SK-N-SH (cell line): ENCODE measurements around the gene HSPD1. TPM values are rescaled to one million over a fixed set of nuclear protein-coding genes. Genes with fewer than 3 reads are reported as not detected.

Source experiments
- CTCF ChIA-PET: fragments of 300-600, 350-600 bp; formaldehyde crosslinking; extraction: SDS; loops from one replicate; lab custom pipeline; 2021; lab: Yijun Ruan, JAX
- POLR2A ChIA-PET: fragments of 350-600 bp; sonication (Branson Sonifier 250); formaldehyde crosslinking; extraction: SDS; loops from one replicate; lab custom pipeline; 2020; ENCODE audit warnings: antibody characterized with exemption, inconsistent platforms; lab: Yijun Ruan, JAX
- DNase-seq: peaks from one replicate; pipeline ENCODE4 v3.0.0; 2012
- H2AFZ ChIP-seq: fragments of 200-600 bp; sonication (generic); 2 replicates; pipeline ENCODE4 v1.8.1; 2016; ENCODE audit warnings: antibody characterized with exemption, mild to moderate bottlenecking, low read depth
- H3F3A ChIP-seq: fragments of 200-600 bp; sonication (generic); replicated peaks from 2 replicates; pipeline ENCODE3; 2016; ENCODE audit warnings: antibody characterized with exemption, mild to moderate bottlenecking; ENCODE audit not compliant: insufficient read depth
- H3K27ac ChIP-seq, 2 experiments: fragments of 200-500 bp in 1 of 2; fragments of 200-600 bp in 1 of 2; sonication (Bioruptor generic) in 1 of 2; sonication (generic), shearing (Covaris generic) in 1 of 2; 2 replicates each; pipeline versions ENCODE4 v1.5.1 to v1.6.1; 2014 to 2016; ENCODE audit warnings: low read depth in 2 of 2, inconsistent platforms in 1 of 2, low read length in 1 of 2, mild to moderate bottlenecking in 1 of 2, mixed read lengths in 1 of 2
- H3K27me3 ChIP-seq: fragments of 200-600 bp; sonication (generic), shearing (Covaris generic); 2 replicates; pipeline ENCODE4 v1.6.1; 2016; ENCODE audit warnings: mixed run types; ENCODE audit not compliant: insufficient read depth
- H3K36me3 ChIP-seq, 2 experiments: fragments of 200-500 bp in 1 of 2; fragments of 200-600 bp in 1 of 2; sonication (Bioruptor generic) in 1 of 2; sonication (generic) in 1 of 2; replicated peaks in 1 of 2; 2 replicates each; pipeline versions ENCODE3 to v1.5.1; 2014 to 2016; ENCODE audit warnings: low read length in 1 of 2, mild to moderate bottlenecking in 1 of 2; ENCODE audit not compliant: insufficient read depth in 2 of 2, control insufficient read depth in 1 of 2
- H3K4me1 ChIP-seq, 2 experiments: fragments of 200-500 bp in 1 of 2; fragments of 200-600 bp in 1 of 2; sonication (Bioruptor generic) in 1 of 2; sonication (generic), shearing (Covaris generic) in 1 of 2; 2 replicates each; pipeline versions ENCODE4 v1.5.1 to v1.6.1; 2014 to 2016; ENCODE audit warnings: low read depth in 1 of 2, low read length in 1 of 2, mixed run types in 1 of 2; ENCODE audit not compliant: insufficient read depth in 2 of 2, control insufficient read depth in 1 of 2
- H3K4me2 ChIP-seq: fragments of 200-600 bp; sonication (generic), shearing (Covaris generic); 2 replicates; pipeline ENCODE4 v1.6.1; 2017; ENCODE audit warnings: mixed run types
- H3K4me3 ChIP-seq, 2 experiments: fragments of 200-500 bp in 1 of 2; fragments of 200-600 bp in 1 of 2; sonication (Bioruptor generic) in 1 of 2; sonication (generic), shearing (Covaris generic) in 1 of 2; 2 replicates each; pipeline versions ENCODE4 v1.5.1 to v1.8.1; 2014 to 2016; ENCODE audit warnings: low read depth in 2 of 2, inconsistent platforms in 1 of 2, low read length in 1 of 2, mild to moderate bottlenecking in 1 of 2, mixed read lengths in 1 of 2, moderate library complexity in 1 of 2
- H3K79me2 ChIP-seq: fragments of 200-600 bp; sonication (generic); 2 replicates; pipeline ENCODE4 v1.8.1; 2017; ENCODE audit warnings: mild to moderate bottlenecking; ENCODE audit not compliant: insufficient read depth
- H3K9ac ChIP-seq: fragments of 200-600 bp; sonication (generic); 2 replicates; pipeline ENCODE4 v1.6.1; 2017; ENCODE audit warnings: mixed run types
- H3K9me2 ChIP-seq: fragments of 200-600 bp; sonication (generic); 2 replicates; pipeline ENCODE4 v1.6.1; 2017; ENCODE audit warnings: mixed run types
- H3K9me3 ChIP-seq: fragments of 200-600 bp; sonication (generic); 2 replicates; pipeline ENCODE4 v1.6.1; 2017; ENCODE audit warnings: mixed run types, mild to moderate bottlenecking, moderate library complexity
- H4K20me1 ChIP-seq: fragments of 200-600 bp; sonication (generic); 2 replicates; pipeline ENCODE4 v1.6.1; 2017; ENCODE audit warnings: mild to moderate bottlenecking, mixed run types; ENCODE audit not compliant: insufficient read depth
- CHD2 ChIP-seq: fragments of 150-350 bp; IDR thresholded peaks from 2 replicates; pipeline ENCODE4 v1.6.1; 2018; ENCODE audit warnings: low read length; ENCODE audit not compliant: partially characterized antibody
- ELF1 ChIP-seq: IDR thresholded peaks from 2 replicates; pipeline ENCODE4 v1.4.0; 2012
- EP300 ChIP-seq, 2 experiments: IDR thresholded peaks; 2 replicates each; pipeline versions ENCODE4 v1.4.0 to v1.6.1; 2012; ENCODE audit warnings: borderline replicate concordance in 1 of 2, low read depth in 1 of 2, low read length in 1 of 2
- EZH2phosphoT487 ChIP-seq: fragments of 200-600 bp; sonication (generic); IDR thresholded peaks from 2 replicates; pipeline ENCODE4 v1.6.1; 2017; ENCODE audit warnings: low read depth, mixed run types, mild to moderate bottlenecking, antibody characterized with exemption, moderate library complexity, borderline replicate concordance
- FOSL2 ChIP-seq: IDR thresholded peaks from 2 replicates; pipeline ENCODE4 v1.4.0; 2012; ENCODE audit warnings: low read depth, mild to moderate bottlenecking, moderate library complexity, borderline replicate concordance
- FOXJ3 ChIP-seq: sonication (generic); formaldehyde crosslinking; IDR thresholded peaks from 2 replicates; pipeline ENCODE4 v1.5.1; 2020; ENCODE audit warnings: mild to moderate bottlenecking, missing genetic modification reagents
- FOXM1 ChIP-seq: IDR thresholded peaks from 2 replicates; pipeline ENCODE4 v1.4.0; 2012; ENCODE audit warnings: low read depth, mild to moderate bottlenecking
- GABPA ChIP-seq: IDR thresholded peaks from 2 replicates; pipeline ENCODE4 v1.4.0; 2012; ENCODE audit warnings: low read depth, mild to moderate bottlenecking
- GATA2 ChIP-seq: sonication (generic); formaldehyde crosslinking; IDR thresholded peaks from 2 replicates; pipeline ENCODE4 v1.5.0; 2020; ENCODE audit warnings: mild to moderate bottlenecking, missing genetic modification reagents
- JUND ChIP-seq: IDR thresholded peaks from 2 replicates; pipeline ENCODE4 v1.4.0; 2012
- MEF2A ChIP-seq: IDR thresholded peaks from 2 replicates; pipeline ENCODE4 v1.4.0; 2012; ENCODE audit warnings: low read depth, borderline replicate concordance
- MXI1 ChIP-seq: IDR thresholded peaks from 2 replicates; pipeline ENCODE4 v1.6.1; 2012; ENCODE audit warnings: mild to moderate bottlenecking, low read depth, low read length, improper control_type of control experiment
- NRF1 ChIP-seq: IDR thresholded peaks from 2 replicates; pipeline ENCODE4 v1.6.1; 2012; ENCODE audit warnings: low read depth, mild to moderate bottlenecking, low read length
- POLR2AphosphoS5 ChIP-seq: IDR thresholded peaks from 2 replicates; pipeline ENCODE4 v1.6.1; 2012; ENCODE audit warnings: low read depth, low read length
- RAD21 ChIP-seq: IDR thresholded peaks from 2 replicates; pipeline ENCODE4 v1.6.1; 2012; ENCODE audit warnings: mild to moderate bottlenecking, low read length
- RCOR1 ChIP-seq: fragments of 150-350 bp; IDR thresholded peaks from 2 replicates; pipeline ENCODE4 v1.6.1; 2017; ENCODE audit warnings: antibody characterized with exemption, low read length
- RFX5 ChIP-seq: IDR thresholded peaks from 2 replicates; pipeline ENCODE4 v1.6.1; 2012; ENCODE audit warnings: mild to moderate bottlenecking, improper control_type of control experiment, low read length
- RXRA ChIP-seq: IDR thresholded peaks from 2 replicates; pipeline ENCODE4 v1.4.0; 2012; ENCODE audit warnings: low read depth, mild to moderate bottlenecking, borderline replicate concordance
- SIN3A ChIP-seq: IDR thresholded peaks from 2 replicates; pipeline ENCODE4 v1.6.1; 2012; ENCODE audit warnings: low read depth, mild to moderate bottlenecking, low read length, moderate library complexity, borderline replicate concordance
- TAF1 ChIP-seq: IDR thresholded peaks from 2 replicates; pipeline ENCODE4 v1.6.1; 2012; ENCODE audit warnings: low read depth, mild to moderate bottlenecking, low read length, moderate library complexity, borderline replicate concordance
- TCF12 ChIP-seq: IDR thresholded peaks from 2 replicates; pipeline ENCODE4 v1.4.0; 2012
- TEAD4 ChIP-seq: IDR thresholded peaks from 2 replicates; pipeline ENCODE4 v1.4.0; 2012; ENCODE audit warnings: mild to moderate bottlenecking, borderline replicate concordance; ENCODE audit not compliant: insufficient read depth
- WGBS: methylation state at CpG from one replicate; pipeline ENCODE4 v1.1.6; 2017; ENCODE audit warnings: low lambda C conversion rate; 5-methylcytosine and 5-hydroxymethylcytosine counted together
- polyA plus RNA-seq, 3 experiments: library from polyadenylated mRNA; depleted of rRNA; stranded (reverse); fragments of >200 nt; gene quantifications; 2 replicates each; pipeline ENCODE4 v1.2.3, GENCODE V29; 2012
- TF ChIP-seq, protein P1 (sequence below): IDR thresholded peaks from 2 replicates; pipeline ENCODE4 v1.4.0; 2012; ENCODE audit warnings: low read depth, borderline replicate concordance
- TF ChIP-seq, protein P2 (sequence below): IDR thresholded peaks from 2 replicates; pipeline ENCODE4 v1.4.0; 2012; ENCODE audit warnings: low read depth
- TF ChIP-seq, protein P3 (sequence below): fragments of 150-350 bp; IDR thresholded peaks from 2 replicates; pipeline ENCODE4 v1.6.1; 2016; ENCODE audit warnings: mild to moderate bottlenecking, low read depth, low read length
- TF ChIP-seq, protein P4 (sequence below): fragments of 150-350 bp; IDR thresholded peaks from 2 replicates; pipeline ENCODE4 v1.6.1; 2017; ENCODE audit warnings: antibody characterized with exemption, low read length, low read depth, borderline replicate concordance
- TF ChIP-seq, protein P5 (sequence below): IDR thresholded peaks from 2 replicates; pipeline ENCODE4; 2012

Gene HSPD1
- polyA plus RNA-seq, 1 of the 3 experiments (the other 2 are of a cell fraction) = 212 TPM

DNA sequence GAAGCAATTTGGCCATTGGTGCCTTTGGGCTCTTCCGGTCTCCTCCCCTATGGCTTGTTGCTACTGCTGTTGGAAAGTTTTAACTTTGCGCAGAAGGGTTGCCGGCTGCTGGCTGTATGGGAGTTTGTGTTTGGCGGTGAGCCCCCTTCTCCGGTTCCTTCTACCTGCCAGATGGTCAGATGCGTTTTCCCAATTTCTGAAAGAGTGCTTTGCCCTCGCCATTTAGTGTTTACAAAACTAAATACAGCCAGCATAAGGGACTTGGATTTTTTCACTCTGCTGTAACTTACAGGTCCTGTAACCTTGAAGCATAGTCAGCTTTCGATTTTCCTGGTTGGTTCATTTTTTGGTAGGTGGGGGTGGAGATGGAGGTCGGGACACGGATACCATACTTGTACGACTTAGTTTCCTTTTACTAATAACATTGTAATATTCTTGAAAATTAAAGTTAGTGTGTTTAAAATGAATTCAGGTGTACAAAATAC, 45.7 kb downstream of the HSPD1 start:
- Histone ChIP-seq H3K9me3 (no peaks in the 10 kb centered on the region), H3K9me2 (no peaks in the 10 kb centered on the region), H3K4me2 (peak overlapping the region; percentile 69), H3K9ac (peak overlapping the region; percentile 100), H3K27me3 (no peaks in the 10 kb centered on the region), H3K4me1 (no peaks in the 10 kb centered on the region; a peak in 2 of 4 replicates), H4K20me1 (peaks cover 47% of the 10 kb centered on the region), H3K4me3 (peak overlapping the region; percentile 77 to 83), H3F3A (peaks cover 11% of the 10 kb centered on the region), H3K36me3 (no peaks in the 10 kb centered on the region), H2AFZ (0 out of 2 replicates have a peak overlapping the region, but pooled peaks have one; percentile 31), H3K79me2 (peaks cover 54% of the 10 kb centered on the region), H3K27ac (peak overlapping the region; percentile 92 to 100)
- POLR2A ChIA-PET = interaction anchor here (1.5 to 1.8 kb wide), 3 partner anchors 19 to 47 kb away, joined by 6 to 15 read pairs (median 8); partner anchors contain the start of genes HSPD1, HSPE1 and SF3B1
- CTCF ChIA-PET = no interaction called here
- WGBS = 1% methylated on average over 11 of the region's 11 CpGs
- DNase-seq = no peak
- no peak for TF ChIP-seq RXRA
- no peak for TF ChIP-seq RAD21
- TF ChIP-seq, protein P1, sequence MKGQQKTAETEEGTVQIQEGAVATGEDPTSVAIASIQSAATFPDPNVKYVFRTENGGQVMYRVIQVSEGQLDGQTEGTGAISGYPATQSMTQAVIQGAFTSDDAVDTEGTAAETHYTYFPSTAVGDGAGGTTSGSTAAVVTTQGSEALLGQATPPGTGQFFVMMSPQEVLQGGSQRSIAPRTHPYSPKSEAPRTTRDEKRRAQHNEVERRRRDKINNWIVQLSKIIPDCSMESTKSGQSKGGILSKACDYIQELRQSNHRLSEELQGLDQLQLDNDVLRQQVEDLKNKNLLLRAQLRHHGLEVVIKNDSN = no peak
- no peak; the same call in 1 of the 2 replicates for TF ChIP-seq MXI1
- TF ChIP-seq ELF1 = peak; percentile 54; the same call in 1 of the 2 replicates
- TF ChIP-seq FOSL2 = no peak
- TF ChIP-seq CHD2 = no peak
- TF ChIP-seq, protein P2, sequence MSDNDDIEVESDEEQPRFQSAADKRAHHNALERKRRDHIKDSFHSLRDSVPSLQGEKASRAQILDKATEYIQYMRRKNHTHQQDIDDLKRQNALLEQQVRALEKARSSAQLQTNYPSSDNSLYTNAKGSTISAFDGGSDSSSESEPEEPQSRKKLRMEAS = no peak
- no peak for TF ChIP-seq EZH2phosphoT487
- TF ChIP-seq MEF2A = no peak
- peak; percentile 77 for TF ChIP-seq TAF1
- TF ChIP-seq RFX5 = peak; percentile 67
- TF ChIP-seq JUND = no peak
- peak; percentile 18; the same call in 1 of the 2 replicates for TF ChIP-seq GABPA
- TF ChIP-seq, protein P3, sequence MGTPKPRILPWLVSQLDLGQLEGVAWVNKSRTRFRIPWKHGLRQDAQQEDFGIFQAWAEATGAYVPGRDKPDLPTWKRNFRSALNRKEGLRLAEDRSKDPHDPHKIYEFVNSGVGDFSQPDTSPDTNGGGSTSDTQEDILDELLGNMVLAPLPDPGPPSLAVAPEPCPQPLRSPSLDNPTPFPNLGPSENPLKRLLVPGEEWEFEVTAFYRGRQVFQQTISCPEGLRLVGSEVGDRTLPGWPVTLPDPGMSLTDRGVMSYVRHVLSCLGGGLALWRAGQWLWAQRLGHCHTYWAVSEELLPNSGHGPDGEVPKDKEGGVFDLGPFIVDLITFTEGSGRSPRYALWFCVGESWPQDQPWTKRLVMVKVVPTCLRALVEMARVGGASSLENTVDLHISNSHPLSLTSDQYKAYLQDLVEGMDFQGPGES = no peak
- TF ChIP-seq FOXJ3 (CRISPR knock-in tag) = no peak
- peak; percentile 20; the same call in 1 of the 2 replicates for TF ChIP-seq RCOR1
- no peak for TF ChIP-seq FOXM1
- no peak for TF ChIP-seq EP300 (IDR thresholded peaks at IDR 0.05; ENCODE audit: borderline replicate concordance in 1 of 2, low read depth in 1 of 2, low read length in 1 of 2)
- TF ChIP-seq, protein P4, sequence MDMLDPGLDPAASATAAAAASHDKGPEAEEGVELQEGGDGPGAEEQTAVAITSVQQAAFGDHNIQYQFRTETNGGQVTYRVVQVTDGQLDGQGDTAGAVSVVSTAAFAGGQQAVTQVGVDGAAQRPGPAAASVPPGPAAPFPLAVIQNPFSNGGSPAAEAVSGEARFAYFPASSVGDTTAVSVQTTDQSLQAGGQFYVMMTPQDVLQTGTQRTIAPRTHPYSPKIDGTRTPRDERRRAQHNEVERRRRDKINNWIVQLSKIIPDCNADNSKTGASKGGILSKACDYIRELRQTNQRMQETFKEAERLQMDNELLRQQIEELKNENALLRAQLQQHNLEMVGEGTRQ = no peak
- TF ChIP-seq, protein P5, sequence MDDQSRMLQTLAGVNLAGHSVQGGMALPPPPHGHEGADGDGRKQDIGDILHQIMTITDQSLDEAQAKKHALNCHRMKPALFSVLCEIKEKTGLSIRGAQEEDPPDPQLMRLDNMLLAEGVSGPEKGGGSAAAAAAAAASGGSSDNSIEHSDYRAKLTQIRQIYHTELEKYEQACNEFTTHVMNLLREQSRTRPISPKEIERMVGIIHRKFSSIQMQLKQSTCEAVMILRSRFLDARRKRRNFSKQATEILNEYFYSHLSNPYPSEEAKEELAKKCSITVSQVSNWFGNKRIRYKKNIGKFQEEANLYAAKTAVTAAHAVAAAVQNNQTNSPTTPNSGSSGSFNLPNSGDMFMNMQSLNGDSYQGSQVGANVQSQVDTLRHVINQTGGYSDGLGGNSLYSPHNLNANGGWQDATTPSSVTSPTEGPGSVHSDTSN = no peak
- TF ChIP-seq POLR2AphosphoS5 = 0 out of 2 replicates have a peak, but pooled peaks have one; percentile 9
- TF ChIP-seq TCF12 = no peak
- no peak for TF ChIP-seq TEAD4
- TF ChIP-seq GATA2 (CRISPR knock-in tag) = no peak
- TF ChIP-seq NRF1 = no peak
- TF ChIP-seq SIN3A = peak; percentile 78; the same call in 1 of the 2 replicates
